Measurements from ENCODE around the gene UBE2C. TPM values are rescaled to one million over a fixed set of nuclear protein-coding genes. Genes with fewer than 3 reads are reported as not detected.

UBE2C gene
- total RNA-seq, 4 donors from 2014 or later: 0.84 TPM; not detected in 3

- TF ChIP-seq CTCF (IDR thresholded peaks at IDR 0.05 in 4 of 5, conservative IDR thresholded peaks at IDR 0.05 in 1 of 5) (no peak), POLR2A (IDR thresholded peaks at IDR 0.05) (no peak)
- ATAC-seq (no peak), DNase-seq (no peak)
- Histone ChIP-seq H3K36me3 (peaks cover 0 to 24% of the 10 kb centered on the region in 2 donors), H3K27ac (peak overlapping the region; percentile 95 to 97 (median 96)), H3K4me3 (peak overlapping the region; percentile 73 to 80 (median 79)), H3K4me1 (peaks cover 46 to 59% of the 10 kb centered on the region in 2 donors), H3K27me3 (no peaks in the 10 kb centered on the region), H3K9me3 (no peaks in the 10 kb centered on the region)
- in situ Hi-C loops (cut with MboI; ENCODE audit: low sequenced_read_pairs in 4 of 4): no loop called here
- intact Hi-C loops (cut with DNase I; ENCODE audit: low total_unique reads): loop anchor here (2.0 kb wide), 1 partner anchor 21 kb away; the partner anchor contains the start of genes ACOT8 and ZSWIM3
These were observed 22.9 kb downstream of the UBE2C start for GRCh38 chr20:45835329-45835765.

- in situ Hi-C loops (cut with MboI; ENCODE audit: low sequenced_read_pairs in 4 of 4): no loop called here
- Histone ChIP-seq H3K27ac (peak overlapping the region; percentile 95 to 97 (median 96)), H3K4me1 (peaks cover 48 to 59% of the 10 kb centered on the region in 2 donors), H3K27me3 (no peaks in the 10 kb centered on the region), H3K4me3 (peak overlapping the region; percentile 73 to 80 (median 79)), H3K9me3 (no peaks in the 10 kb centered on the region), H3K36me3 (peaks cover 0 to 28% of the 10 kb centered on the region in 2 donors)
- peak in 1 of 2 donors; percentile 60 for TF ChIP-seq POLR2A (IDR thresholded peaks at IDR 0.05)
- no peak for TF ChIP-seq CTCF (IDR thresholded peaks at IDR 0.05 in 4 of 5, conservative IDR thresholded peaks at IDR 0.05 in 1 of 5)
- ATAC-seq (peak; percentile 46 to 55), DNase-seq (peak; percentile 63 to 87)
- intact Hi-C loops (cut with DNase I; ENCODE audit: low total_unique reads): loop anchor here (2.0 kb wide), 1 partner anchor 21 kb away; the partner anchor contains the start of genes ACOT8 and ZSWIM3
These were observed 23.4 kb downstream of the UBE2C start for GRCh38 chr20:45835825-45836224.

GRCh38 chr20:45836841-45837240, 24.4 kb downstream of the UBE2C start:
- Histone ChIP-seq H3K27me3 (no peaks in the 10 kb centered on the region), H3K9me3 (no peaks in the 10 kb centered on the region), H3K4me3 (peak overlapping the region in 1 of 4 donors; percentile 79), H3K36me3 (peaks cover 0 to 39% of the 10 kb centered on the region in 2 donors), H3K4me1 (peaks cover 58 to 60% of the 10 kb centered on the region in 2 donors), H3K27ac (peak overlapping the region; percentile 95 to 97 (median 96))
- in situ Hi-C loops (cut with MboI; ENCODE audit: low sequenced_read_pairs in 4 of 4): no loop called here
- no peak for ATAC-seq
- DNase-seq: no peak
- intact Hi-C loops (cut with DNase I; ENCODE audit: low total_unique reads): no loop called here
- TF ChIP-seq POLR2A (IDR thresholded peaks at IDR 0.05) (no peak), CTCF (IDR thresholded peaks at IDR 0.05 in 4 of 5, conservative IDR thresholded peaks at IDR 0.05 in 1 of 5) (no peak)

- intact Hi-C loops (cut with DNase I; ENCODE audit: low total_unique reads) (no loop called here), in situ Hi-C loops (cut with MboI; ENCODE audit: low sequenced_read_pairs in 4 of 4) (no loop called here)
- DNase-seq (no peak), ATAC-seq (no peak)
- H3K4me1 ChIP-seq: peaks cover 49 to 67% of the 10 kb centered on the region in 2 donors
- H3K27ac ChIP-seq: peak overlapping the region; percentile 61 to 96 (median 84)
- no peaks in the 10 kb centered on the region for H3K9me3 ChIP-seq
- H3K36me3 ChIP-seq: peaks cover 0 to 71% of the 10 kb centered on the region in 2 donors
- H3K27me3 ChIP-seq: no peaks in the 10 kb centered on the region
- TF ChIP-seq CTCF (IDR thresholded peaks at IDR 0.05 in 4 of 5, conservative IDR thresholded peaks at IDR 0.05 in 1 of 5) (no peak), POLR2A (IDR thresholded peaks at IDR 0.05) (no peak)
- H3K4me3 ChIP-seq: no peak overlapping the region
These were observed 28.3 kb downstream of the UBE2C start for GRCh38 chr20:45840700-45841198.
